GDM1 (cell line): ENCODE measurements around the gene SORBS1.

Experiments used
- DNase-seq: peaks from one replicate; lab custom pipeline; 2025; lab: John Stamatoyannopoulos, UW

Gene SORBS1

GRCh38 chr10:95266674-95267095 lies 294.5 kb downstream of the SORBS1 start:
- DNase-seq, result no peak

- DNase-seq, result no peak
Measured at GRCh38 chr10:95265572-95265971, 295.6 kb downstream of the SORBS1 start.

- no peak for DNase-seq
Measured at GRCh38 chr10:95264227-95265051, 296.7 kb downstream of the SORBS1 start.

- no peak for DNase-seq
Measured at GRCh38 chr10:95263864-95264226, 297.3 kb downstream of the SORBS1 start.

- DNase-seq, result no peak
Measured at GRCh38 chr10:95262763-95263518, 298.2 kb downstream of the SORBS1 start.

- no peak for DNase-seq
Measured at GRCh38 chr10:95261926-95262325, 299.2 kb downstream of the SORBS1 start.
